ENCODE results near the gene SLX4IP.

The SLX4IP gene

GRCh38 chr20:10670501-10671220 is 235.6 kb downstream of the SLX4IP start:
- DNase-seq, result no peak

- peak; percentile 44 for DNase-seq
Measured at GRCh38 chr20:10671221-10671918, 236.3 kb downstream of the SLX4IP start.

GRCh38 chr20:10671919-10672623 is 237.0 kb downstream of the SLX4IP start:
- DNase-seq, result peak; percentile 5

- peak; percentile 56 for DNase-seq
Measured at GRCh38 chr20:10672624-10673127, 237.6 kb downstream of the SLX4IP start.

GRCh38 chr20:10673176-10673841 is 238.2 kb downstream of the SLX4IP start:
- DNase-seq, result no peak

- peak; percentile 84 for DNase-seq
Measured at GRCh38 chr20:10673842-10674683, 239.0 kb downstream of the SLX4IP start, which contains the start of gene JAG1. Gene JAG1, minus strand, starts transcription at chr20:10673999. Its CDS starts 469 bp downstream, at chr20:10673530.

- DNase-seq, result peak; percentile 58
Measured at GRCh38 chr20:10674684-10675449, 239.8 kb downstream of the SLX4IP start.

GRCh38 chr20:10675450-10675848 is 240.3 kb downstream of the SLX4IP start:
- no peak for DNase-seq

GRCh38 chr20:10676518-10676917 is 241.4 kb downstream of the SLX4IP start:
- DNase-seq, result no peak
